Measurements from ENCODE around the gene FBXL13. TPM values are rescaled to one million over a fixed set of nuclear protein-coding genes. Genes with fewer than 3 reads are reported as not detected.
"Not testable (repeated sequence)": the region's sequence is repeated elsewhere in the genome, so short reads cannot be mapped to it uniquely, and the experiment has no call there.

Gene FBXL13
- polyA plus RNA-seq, 1 experiment = 0.95 TPM

- ChIA-PET POLR2A (no interaction called here), CTCF (no interaction called here)
- no peak for TF ChIP-seq CTCF (IDR thresholded peaks at IDR 0.05; ENCODE audit: low read depth, low read length)
- H3K27ac ChIP-seq (ENCODE audit: low read depth, low read length) = no peak overlapping the region
- no peaks in the 10 kb centered on the region for H3K9me3 ChIP-seq (ENCODE audit: control insufficient read depth, insufficient read depth, low read length)
- no peak for DNase-seq (ENCODE audit: low read depth, low spot score)
- no peaks in the 10 kb centered on the region for H3K27me3 ChIP-seq (ENCODE audit: control insufficient read depth, insufficient read depth, low read length)
- H3K4me3 ChIP-seq (ENCODE audit: low read depth, low read length) = no peak overlapping the region
Observed at GRCh38 chr7:102814025-102814471, 260.5 kb downstream of the FBXL13 start.

DNA sequence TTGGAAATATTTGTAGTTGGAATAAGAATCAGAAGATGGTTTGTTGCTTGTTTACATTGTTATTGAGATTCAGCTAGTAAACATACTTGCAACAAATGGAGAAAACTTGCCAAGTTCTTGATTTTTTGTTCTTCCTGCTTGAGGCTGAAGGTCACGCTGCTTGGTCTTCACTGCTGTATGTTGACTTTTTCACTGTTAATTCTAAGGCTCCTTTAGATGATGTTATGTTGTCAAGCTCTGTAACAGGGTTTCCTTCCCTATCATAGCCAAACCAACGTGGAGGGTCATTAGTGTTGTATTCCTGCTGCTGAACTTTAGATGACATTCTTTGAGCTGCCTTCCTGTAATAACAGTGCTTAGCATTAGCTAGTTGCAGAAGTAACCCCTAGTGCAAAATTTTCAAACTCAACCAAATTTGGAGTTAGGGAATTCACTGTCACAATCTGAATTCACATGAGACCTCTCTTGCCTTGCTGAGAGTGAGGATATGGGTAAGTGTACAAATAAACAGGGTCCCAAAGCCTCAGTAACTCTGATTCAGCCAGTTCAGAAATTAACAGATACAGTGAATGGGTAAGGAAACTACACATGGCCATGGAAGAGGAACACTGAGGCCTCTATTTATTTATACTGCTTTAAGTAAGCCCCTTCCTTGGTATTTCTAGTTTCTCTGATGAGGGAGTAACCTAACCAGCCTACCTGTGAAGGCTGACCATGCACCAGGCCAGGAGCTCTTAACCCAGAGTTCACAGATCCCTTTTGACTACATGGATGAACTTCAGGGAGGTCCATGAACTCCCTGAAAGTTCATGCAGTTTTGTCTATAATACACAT is 261.2 kb downstream of the FBXL13 start:
- Histone ChIP-seq H3K9me3 (ENCODE audit: control insufficient read depth, insufficient read depth, low read length) (no peaks in the 10 kb centered on the region), H3K27me3 (ENCODE audit: control insufficient read depth, insufficient read depth, low read length) (no peaks in the 10 kb centered on the region), H3K4me3 (ENCODE audit: low read depth, low read length) (no peak overlapping the region), H3K27ac (ENCODE audit: low read depth, low read length) (no peak overlapping the region)
- CTCF ChIA-PET = no interaction called here
- no peak for DNase-seq (ENCODE audit: low read depth, low spot score)
- POLR2A ChIA-PET = no interaction called here
- TF ChIP-seq CTCF (IDR thresholded peaks at IDR 0.05; ENCODE audit: low read depth, low read length) = no peak

DNA sequence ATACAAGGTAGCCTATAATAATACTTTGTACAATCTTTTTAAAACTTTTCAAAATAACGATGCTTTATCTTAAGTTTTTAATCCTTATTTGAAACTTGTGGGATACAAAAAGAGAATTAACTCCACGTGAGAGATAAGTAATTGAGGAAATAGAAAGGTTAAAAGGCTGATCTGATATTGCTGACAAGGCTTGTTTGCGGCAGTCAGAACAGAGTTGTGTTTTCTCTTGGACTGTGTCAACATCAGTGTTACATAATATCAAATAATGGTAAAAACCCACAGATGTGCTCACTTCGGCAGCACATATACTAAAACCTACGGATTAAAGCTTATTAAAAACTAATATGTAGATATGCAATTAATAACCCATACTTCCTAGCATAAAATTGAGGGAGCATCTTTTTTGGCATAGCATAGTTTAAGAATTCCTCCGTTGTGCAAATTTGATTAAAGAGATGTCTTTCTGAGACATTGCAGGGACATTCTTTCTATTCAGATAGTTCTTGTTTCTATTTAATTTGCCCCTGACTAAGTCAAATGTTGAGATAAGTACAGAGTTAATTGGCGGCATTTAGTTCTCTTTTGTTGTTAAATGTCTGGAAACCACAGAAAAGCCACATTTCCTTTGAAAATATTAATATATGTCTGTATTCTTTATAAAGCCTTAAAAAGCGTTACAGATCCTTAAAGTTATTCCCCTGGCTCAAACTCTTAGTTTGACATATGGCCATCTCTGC is 262.5 kb downstream of the FBXL13 start:
- no peak overlapping the region for H3K27ac ChIP-seq (ENCODE audit: low read depth, low read length)
- no peak for DNase-seq (ENCODE audit: low read depth, low spot score)
- CTCF ChIA-PET = interaction anchor here (0.9 kb wide), 1 partner anchor 240 kb away, joined by 5 read pairs; no protein-coding TSS in a partner anchor
- no peaks in the 10 kb centered on the region for H3K9me3 ChIP-seq (ENCODE audit: control insufficient read depth, insufficient read depth, low read length)
- no peak overlapping the region for H3K4me3 ChIP-seq (ENCODE audit: low read depth, low read length)
- POLR2A ChIA-PET = no interaction called here
- TF ChIP-seq CTCF (IDR thresholded peaks at IDR 0.05; ENCODE audit: low read depth, low read length) = no peak
- H3K27me3 ChIP-seq (ENCODE audit: control insufficient read depth, insufficient read depth, low read length) = no peaks in the 10 kb centered on the region

- Histone ChIP-seq H3K9me3 (ENCODE audit: control insufficient read depth, insufficient read depth, low read length) (no peaks in the 10 kb centered on the region), H3K27ac (ENCODE audit: low read depth, low read length) (no peak overlapping the region), H3K27me3 (ENCODE audit: control insufficient read depth, insufficient read depth, low read length) (no peaks in the 10 kb centered on the region), H3K4me3 (ENCODE audit: low read depth, low read length) (no peak overlapping the region)
- TF ChIP-seq CTCF (IDR thresholded peaks at IDR 0.05; ENCODE audit: low read depth, low read length) = no peak
- no peak for DNase-seq (ENCODE audit: low read depth, low spot score)
- ChIA-PET POLR2A (no interaction called here), CTCF (interaction anchor here (1.3 kb wide), 1 partner anchor 251 kb away, joined by 5 read pairs; no protein-coding TSS in a partner anchor)
Observed at GRCh38 chr7:102810916-102811315, 263.7 kb downstream of the FBXL13 start.

DNA sequence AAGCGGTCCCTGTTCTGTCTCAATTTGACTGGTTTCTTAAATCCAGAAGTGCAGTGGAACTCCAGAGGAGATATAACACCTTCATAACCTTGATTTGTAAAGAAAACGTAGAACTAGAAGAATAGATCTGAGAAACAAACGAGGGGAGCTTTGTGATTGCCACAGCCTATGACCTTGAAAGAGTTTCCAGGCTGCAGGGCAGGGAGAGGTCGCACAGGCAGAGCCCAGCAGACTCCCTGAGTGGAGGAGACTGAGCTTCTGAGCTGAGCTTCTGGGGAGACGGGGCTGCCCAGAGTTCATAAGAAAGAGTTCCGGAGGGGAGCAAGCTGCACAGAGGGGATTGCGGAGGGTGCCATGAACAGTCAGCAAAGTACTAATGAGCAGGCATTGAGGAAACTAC is 268.0 kb downstream of the FBXL13 start:
- Histone ChIP-seq H3K27me3 (ENCODE audit: control insufficient read depth, insufficient read depth, low read length) (no peaks in the 10 kb centered on the region), H3K4me3 (ENCODE audit: low read depth, low read length) (no peak overlapping the region), H3K27ac (ENCODE audit: low read depth, low read length) (no peak overlapping the region), H3K9me3 (ENCODE audit: control insufficient read depth, insufficient read depth, low read length) (no peaks in the 10 kb centered on the region)
- DNase-seq (ENCODE audit: low read depth, low spot score) = no peak
- no peak for TF ChIP-seq CTCF (IDR thresholded peaks at IDR 0.05; ENCODE audit: low read depth, low read length)
- POLR2A ChIA-PET = no interaction called here
- CTCF ChIA-PET = interaction anchor here (0.9 kb wide), 1 partner anchor 255 kb away, joined by 3 read pairs; no protein-coding TSS in a partner anchor

GRCh38 chr7:102795987-102796595 is 278.5 kb downstream of the FBXL13 start:
- CTCF ChIA-PET; POLR2A ChIA-PET; H3K27me3 ChIP-seq (ENCODE audit: control insufficient read depth, insufficient read depth, low read length); H3K4me3 ChIP-seq (ENCODE audit: low read depth, low read length); H3K27ac ChIP-seq (ENCODE audit: low read depth, low read length); DNase-seq (ENCODE audit: low read depth, low spot score); H3K9me3 ChIP-seq (ENCODE audit: control insufficient read depth, insufficient read depth, low read length): not testable (repeated sequence)

DNA sequence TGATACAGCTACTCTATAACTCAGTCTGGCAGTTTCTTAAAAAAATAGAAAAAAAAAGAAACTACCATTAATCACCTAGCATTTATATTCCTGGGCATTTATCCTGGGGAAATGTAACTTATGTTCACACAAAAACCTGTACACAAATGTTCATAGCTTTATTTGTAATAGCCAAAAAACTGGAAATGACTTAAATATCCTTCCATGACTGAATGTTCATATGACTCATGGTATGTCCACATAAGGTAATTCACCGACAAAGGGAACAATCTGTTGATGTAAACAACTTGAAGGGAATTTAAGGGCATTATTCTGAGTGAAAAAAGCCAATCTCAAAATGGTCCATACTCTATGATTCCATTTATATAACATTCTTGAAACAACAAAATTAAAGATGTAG is 280.0 kb downstream of the FBXL13 start:
- H3K9me3 ChIP-seq (ENCODE audit: control insufficient read depth, insufficient read depth, low read length); H3K4me3 ChIP-seq (ENCODE audit: low read depth, low read length); H3K27ac ChIP-seq (ENCODE audit: low read depth, low read length); H3K27me3 ChIP-seq (ENCODE audit: control insufficient read depth, insufficient read depth, low read length); CTCF ChIA-PET; POLR2A ChIA-PET; DNase-seq (ENCODE audit: low read depth, low spot score): not testable (repeated sequence)

All from AG04450 (cell line).